DOHH2 (cell line): ENCODE results near the gene HINFP.
"Not testable (repeated sequence)": the region's sequence is repeated elsewhere in the genome, so short reads cannot be mapped to it uniquely, and the experiment has no call there.

ENCODE experiments used
- H3F3A ChIP-seq: fragments of 200-600 bp; sonication (generic), shearing (Covaris generic); 2 replicates; pipeline ENCODE4 v1.6.0; 2016; ENCODE audit warnings: antibody characterized with exemption, mild to moderate bottlenecking; ENCODE audit not compliant: control insufficient read depth, insufficient read depth
- H3K27ac ChIP-seq: fragments of 200-600 bp; sonication (generic); 2 replicates; pipeline ENCODE4 v1.5.1; 2014; ENCODE audit warnings: low read depth, mild to moderate bottlenecking, low read length, moderate library complexity
- H3K27me3 ChIP-seq: fragments of 200-600 bp; sonication (generic); 2 replicates; pipeline ENCODE4 v1.6.1; 2014; ENCODE audit warnings: mild to moderate bottlenecking, low read length, mixed read lengths; ENCODE audit not compliant: control insufficient read depth
- H3K36me3 ChIP-seq: fragments of 200-600 bp; sonication (generic); 2 replicates; pipeline ENCODE4 v1.6.1; 2014; ENCODE audit warnings: mild to moderate bottlenecking, low read length, moderate library complexity, mixed read lengths; ENCODE audit not compliant: control insufficient read depth
- H3K4me1 ChIP-seq: fragments of 200-600 bp; sonication (generic); 2 replicates; pipeline ENCODE4 v1.6.1; 2014; ENCODE audit warnings: mild to moderate bottlenecking, low read length, mixed read lengths; ENCODE audit not compliant: control insufficient read depth
- H3K4me2 ChIP-seq: fragments of 200-600 bp; sonication (generic); 2 replicates; pipeline ENCODE4 v1.6.0; 2014; ENCODE audit warnings: mild to moderate bottlenecking, low read length, moderate library complexity
- H3K4me3 ChIP-seq: fragments of 200-600 bp; sonication (generic); 2 replicates; pipeline ENCODE4 v1.5.1; 2014; ENCODE audit warnings: mild to moderate bottlenecking, low read length, mixed read lengths
- H3K79me2 ChIP-seq: fragments of 200-600 bp; sonication (generic); 2 replicates; pipeline ENCODE4 v1.6.1; 2014; ENCODE audit warnings: mild to moderate bottlenecking, low read length, mixed read lengths; ENCODE audit not compliant: control insufficient read depth
- H3K9me2 ChIP-seq: fragments of 200-600 bp; sonication (generic); replicated peaks from 2 replicates; pipeline ENCODE4 v1.6.1; 2014; ENCODE audit warnings: mild to moderate bottlenecking, low read length, mixed read lengths; ENCODE audit not compliant: control insufficient read depth
- H3K9me3 ChIP-seq: fragments of 200-600 bp; sonication (generic); 2 replicates; pipeline ENCODE4 v1.6.1; 2014; ENCODE audit warnings: antibody characterized with exemption, low read length, mixed read lengths; ENCODE audit not compliant: control insufficient read depth, insufficient read depth
- H4K20me1 ChIP-seq: fragments of 200-600 bp; sonication (generic); 2 replicates; pipeline ENCODE4 v1.6.0; 2014; ENCODE audit warnings: low read depth, mild to moderate bottlenecking, antibody characterized with exemption, low read length, moderate library complexity; ENCODE audit not compliant: control insufficient read depth, insufficient read depth
- EZH2phosphoT487 ChIP-seq: fragments of 200-600 bp; sonication (generic); IDR thresholded peaks from 2 replicates; pipeline ENCODE4 v1.6.1; 2017; ENCODE audit warnings: borderline replicate concordance, mild to moderate bottlenecking, antibody characterized with exemption, low read length, moderate library complexity, mixed read lengths
- TF ChIP-seq, protein P1 (sequence below): fragments of 200-600 bp; sonication (generic); IDR thresholded peaks from one replicate; pipeline ENCODE4 v1.5.1; 2014; ENCODE audit warnings: antibody characterized with exemption, mild to moderate bottlenecking, low read depth, low read length; ENCODE audit not compliant: poor library complexity, severe bottlenecking

HINFP gene

DNA sequence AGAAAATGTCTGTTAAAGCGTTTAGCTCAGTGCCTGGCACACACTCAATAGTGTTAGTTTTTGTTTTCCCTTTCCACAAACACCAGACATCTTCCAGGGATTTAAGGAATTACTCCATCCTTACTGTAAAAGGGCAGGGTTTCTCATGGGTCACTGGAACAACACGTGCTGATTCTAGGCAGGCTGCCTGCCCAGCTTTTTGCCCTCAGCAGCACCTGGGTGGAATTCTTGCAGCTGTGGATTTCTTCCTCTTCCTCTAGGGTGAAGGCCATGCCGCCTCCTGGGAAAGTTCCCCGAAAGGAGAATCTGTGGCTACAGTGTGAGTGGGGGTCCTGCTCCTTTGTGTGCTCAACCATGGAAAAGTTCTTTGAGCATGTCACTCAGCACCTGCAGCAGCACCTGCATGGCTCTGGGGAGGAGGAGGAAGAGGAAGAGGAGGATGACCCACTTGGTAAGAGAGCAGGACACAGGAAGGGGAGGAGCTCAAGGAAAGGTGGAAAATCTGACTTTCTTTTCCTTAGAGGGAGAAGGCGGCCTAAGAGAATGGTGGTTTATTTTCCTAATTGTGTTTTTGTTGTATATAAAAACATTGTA lies 5.4 kb downstream of the HINFP start:
- TF ChIP-seq, protein P1, sequence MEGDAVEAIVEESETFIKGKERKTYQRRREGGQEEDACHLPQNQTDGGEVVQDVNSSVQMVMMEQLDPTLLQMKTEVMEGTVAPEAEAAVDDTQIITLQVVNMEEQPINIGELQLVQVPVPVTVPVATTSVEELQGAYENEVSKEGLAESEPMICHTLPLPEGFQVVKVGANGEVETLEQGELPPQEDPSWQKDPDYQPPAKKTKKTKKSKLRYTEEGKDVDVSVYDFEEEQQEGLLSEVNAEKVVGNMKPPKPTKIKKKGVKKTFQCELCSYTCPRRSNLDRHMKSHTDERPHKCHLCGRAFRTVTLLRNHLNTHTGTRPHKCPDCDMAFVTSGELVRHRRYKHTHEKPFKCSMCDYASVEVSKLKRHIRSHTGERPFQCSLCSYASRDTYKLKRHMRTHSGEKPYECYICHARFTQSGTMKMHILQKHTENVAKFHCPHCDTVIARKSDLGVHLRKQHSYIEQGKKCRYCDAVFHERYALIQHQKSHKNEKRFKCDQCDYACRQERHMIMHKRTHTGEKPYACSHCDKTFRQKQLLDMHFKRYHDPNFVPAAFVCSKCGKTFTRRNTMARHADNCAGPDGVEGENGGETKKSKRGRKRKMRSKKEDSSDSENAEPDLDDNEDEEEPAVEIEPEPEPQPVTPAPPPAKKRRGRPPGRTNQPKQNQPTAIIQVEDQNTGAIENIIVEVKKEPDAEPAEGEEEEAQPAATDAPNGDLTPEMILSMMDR: no peak
- TF ChIP-seq EZH2phosphoT487: no peak
- H3F3A ChIP-seq: 0 out of 2 replicates have a peak, but pooled peaks cover 4% of the 10 kb centered on the region
- H3K9me2 ChIP-seq: no peaks in the 10 kb centered on the region
- H3K27me3 ChIP-seq: no peaks in the 10 kb centered on the region
- peaks cover 42% of the 10 kb centered on the region for H3K36me3 ChIP-seq
- no peak overlapping the region for H3K4me3 ChIP-seq
- H4K20me1 ChIP-seq: 0 out of 2 replicates have a peak, but pooled peaks cover 4% of the 10 kb centered on the region
- H3K4me1 ChIP-seq: peaks cover 16% of the 10 kb centered on the region
- no peaks in the 10 kb centered on the region for H3K9me3 ChIP-seq
- no peak overlapping the region for H3K27ac ChIP-seq
- no peak overlapping the region for H3K4me2 ChIP-seq
- H3K79me2 ChIP-seq: peaks cover 30% of the 10 kb centered on the region

DNA sequence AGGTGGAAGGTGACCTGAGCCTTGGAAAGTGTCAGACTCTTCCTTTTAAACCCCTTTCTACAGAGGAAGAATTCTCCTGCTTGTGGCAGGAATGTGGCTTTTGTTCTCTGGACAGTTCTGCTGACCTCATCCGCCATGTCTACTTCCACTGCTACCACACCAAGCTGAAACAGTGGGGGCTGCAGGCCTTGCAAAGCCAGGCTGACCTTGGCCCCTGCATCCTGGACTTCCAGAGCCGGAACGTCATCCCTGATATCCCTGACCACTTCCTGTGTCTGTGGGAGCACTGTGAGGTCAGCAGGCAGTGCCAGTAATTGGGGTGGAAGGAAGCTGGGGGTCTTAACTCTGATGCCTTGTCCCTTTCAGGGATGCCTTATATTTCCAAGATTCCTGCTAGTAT lies 9.3 kb downstream of the HINFP start:
- Histone ChIP-seq H4K20me1 (0 out of 2 replicates have a peak, but pooled peaks cover 4% of the 10 kb centered on the region), H3K36me3 (peaks cover 56% of the 10 kb centered on the region), H3F3A (0 out of 2 replicates have a peak, but pooled peaks cover 4% of the 10 kb centered on the region), H3K4me3 (no peak overlapping the region), H3K27ac (no peak overlapping the region), H3K79me2 (peaks cover 5% of the 10 kb centered on the region), H3K4me1 (peaks cover 8% of the 10 kb centered on the region), H3K4me2 (no peak overlapping the region), H3K27me3 (no peaks in the 10 kb centered on the region), H3K9me2 (no peaks in the 10 kb centered on the region), H3K9me3 (no peaks in the 10 kb centered on the region)
- TF ChIP-seq EZH2phosphoT487: no peak
- TF ChIP-seq, protein P1: no peak

DNA sequence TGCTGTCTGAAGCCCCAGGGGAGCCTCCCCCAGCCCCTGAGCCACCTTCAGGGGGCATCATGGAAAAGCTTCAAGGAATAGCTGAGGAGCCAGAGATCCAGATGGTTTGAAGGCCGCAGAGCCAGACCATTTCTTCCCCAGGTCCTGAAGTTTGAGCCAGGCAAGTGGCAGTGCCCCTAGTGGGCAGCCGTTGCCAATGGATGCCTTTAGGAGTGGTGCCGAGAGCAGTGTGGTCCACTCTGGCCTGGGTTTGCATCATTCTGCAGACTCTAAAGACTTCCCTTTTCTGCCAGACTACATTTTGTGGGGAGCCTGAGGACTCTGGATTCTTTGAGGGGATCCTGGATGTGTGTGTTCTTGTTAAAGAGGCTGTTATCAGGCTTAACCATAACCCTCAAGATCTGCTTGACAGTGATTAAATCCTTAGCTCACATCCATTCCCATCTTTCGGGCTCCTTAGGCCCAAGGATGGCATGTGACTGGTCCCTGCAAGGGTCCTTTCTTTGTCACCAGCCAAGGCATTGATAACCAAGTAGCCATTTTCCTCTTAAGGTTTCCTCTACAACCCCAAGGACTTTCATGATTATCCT lies 13.1 kb downstream of the HINFP start:
- no peaks in the 10 kb centered on the region for H3K4me1 ChIP-seq
- H4K20me1 ChIP-seq: 0 out of 2 replicates have a peak, but pooled peaks cover 4% of the 10 kb centered on the region
- H3K9me2 ChIP-seq: no peaks in the 10 kb centered on the region
- H3K27ac ChIP-seq: no peak overlapping the region
- H3K4me2 ChIP-seq: no peak overlapping the region
- H3K4me3 ChIP-seq: no peak overlapping the region
- H3K9me3 ChIP-seq: no peaks in the 10 kb centered on the region
- no peaks in the 10 kb centered on the region for H3K27me3 ChIP-seq
- TF ChIP-seq, protein P1: peak; percentile 68
- TF ChIP-seq EZH2phosphoT487: no peak
- H3F3A ChIP-seq: no peaks in the 10 kb centered on the region
- H3K36me3 ChIP-seq: peaks cover 48% of the 10 kb centered on the region
- H3K79me2 ChIP-seq: no peaks in the 10 kb centered on the region

DNA sequence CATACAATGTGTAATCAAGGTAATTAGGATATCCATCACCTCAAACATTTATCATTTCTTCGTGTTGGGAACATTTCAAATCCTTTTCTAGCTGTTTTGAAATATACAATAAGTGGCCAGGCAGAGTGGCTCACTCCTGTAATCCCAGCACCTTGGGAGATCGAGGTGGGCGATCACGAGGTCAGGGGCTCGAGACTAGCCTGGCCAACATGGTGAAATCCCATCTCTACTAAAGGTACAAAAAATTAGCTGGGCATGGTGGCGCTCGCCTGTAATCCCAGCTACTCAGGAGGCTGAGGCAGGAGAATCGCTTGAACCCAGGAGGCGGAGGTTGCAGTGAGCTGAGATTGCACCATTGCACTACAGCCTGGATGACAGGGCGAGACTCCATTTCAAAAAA lies 17.9 kb downstream of the HINFP start:
- H3K4me3 ChIP-seq, H3K36me3 ChIP-seq, H3K9me3 ChIP-seq, H3K27me3 ChIP-seq, H4K20me1 ChIP-seq, H3K79me2 ChIP-seq, H3K9me2 ChIP-seq, H3K4me1 ChIP-seq, H3K4me2 ChIP-seq, H3F3A ChIP-seq, H3K27ac ChIP-seq: not testable (repeated sequence)
